ENCODE data around the gene LIN28B.
"Not testable (repeated sequence)": the region's sequence is repeated elsewhere in the genome, so short reads cannot be mapped to it uniquely, and the experiment has no call there.

The LIN28B gene

DNA sequence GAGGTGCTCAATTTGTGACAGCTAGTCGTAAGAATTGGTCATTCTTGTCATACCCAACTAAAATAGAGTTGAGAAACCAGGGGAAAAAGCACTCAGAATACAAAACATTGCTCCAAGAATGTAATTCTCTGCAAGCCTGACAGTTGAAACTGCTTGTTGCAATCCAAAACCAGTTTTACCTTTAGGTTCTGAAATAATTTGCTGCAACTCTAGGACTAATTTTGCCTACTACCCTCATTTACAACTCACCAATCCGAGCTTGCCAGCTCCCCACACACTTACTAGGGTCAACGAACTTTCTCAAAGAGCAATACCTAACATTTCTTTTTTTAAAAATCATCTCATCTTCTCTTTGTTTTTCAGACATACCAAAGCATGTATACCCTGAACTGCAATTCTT, 29.7 kb downstream of the LIN28B start:
- Histone ChIP-seq H3K27me3 (ENCODE audit: insufficient read depth, poor library complexity, severe bottlenecking) (no peaks in the 10 kb centered on the region), H3K4me3 (ENCODE audit: severe bottlenecking) (no peak overlapping the region), H3K27ac (ENCODE audit: poor library complexity, severe bottlenecking) (no peak overlapping the region), H3K9me3 (ENCODE audit: severe bottlenecking) (no peaks in the 10 kb centered on the region), H3K36me3 (ENCODE audit: low read depth) (no peaks in the 10 kb centered on the region), H3K4me1 (ENCODE audit: insufficient read depth, poor library complexity, severe bottlenecking) (no peaks in the 10 kb centered on the region)
- no peak for DNase-seq (ENCODE audit: low spot score)
- TF ChIP-seq, protein P1, sequence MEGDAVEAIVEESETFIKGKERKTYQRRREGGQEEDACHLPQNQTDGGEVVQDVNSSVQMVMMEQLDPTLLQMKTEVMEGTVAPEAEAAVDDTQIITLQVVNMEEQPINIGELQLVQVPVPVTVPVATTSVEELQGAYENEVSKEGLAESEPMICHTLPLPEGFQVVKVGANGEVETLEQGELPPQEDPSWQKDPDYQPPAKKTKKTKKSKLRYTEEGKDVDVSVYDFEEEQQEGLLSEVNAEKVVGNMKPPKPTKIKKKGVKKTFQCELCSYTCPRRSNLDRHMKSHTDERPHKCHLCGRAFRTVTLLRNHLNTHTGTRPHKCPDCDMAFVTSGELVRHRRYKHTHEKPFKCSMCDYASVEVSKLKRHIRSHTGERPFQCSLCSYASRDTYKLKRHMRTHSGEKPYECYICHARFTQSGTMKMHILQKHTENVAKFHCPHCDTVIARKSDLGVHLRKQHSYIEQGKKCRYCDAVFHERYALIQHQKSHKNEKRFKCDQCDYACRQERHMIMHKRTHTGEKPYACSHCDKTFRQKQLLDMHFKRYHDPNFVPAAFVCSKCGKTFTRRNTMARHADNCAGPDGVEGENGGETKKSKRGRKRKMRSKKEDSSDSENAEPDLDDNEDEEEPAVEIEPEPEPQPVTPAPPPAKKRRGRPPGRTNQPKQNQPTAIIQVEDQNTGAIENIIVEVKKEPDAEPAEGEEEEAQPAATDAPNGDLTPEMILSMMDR (IDR thresholded peaks at IDR 0.05; ENCODE audit: poor library complexity, severe bottlenecking), result no peak
- no peak for ATAC-seq (ENCODE audit: low read depth)

DNA sequence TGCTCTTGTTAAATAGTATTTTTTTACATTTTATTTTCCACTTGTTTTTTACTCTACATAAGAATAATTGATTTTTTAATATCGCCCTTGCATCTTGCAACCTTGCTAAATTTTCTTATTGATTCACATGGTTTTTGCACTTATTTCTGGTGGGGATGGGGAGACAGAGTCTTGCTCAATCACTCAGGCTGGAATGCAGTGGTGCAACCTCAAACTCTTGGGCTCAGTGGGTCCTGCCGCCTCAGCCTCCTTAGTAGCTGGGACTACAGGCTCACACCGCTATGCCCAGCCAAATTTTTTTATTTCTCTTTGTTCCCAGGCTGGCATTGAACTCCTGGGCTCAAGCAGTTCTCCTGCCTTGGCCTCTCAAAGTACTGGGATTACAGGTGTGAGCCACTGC, 30.3 kb downstream of the LIN28B start:
- Histone ChIP-seq H3K36me3 (ENCODE audit: low read depth) (no peaks in the 10 kb centered on the region), H3K27me3 (ENCODE audit: insufficient read depth, poor library complexity, severe bottlenecking) (no peaks in the 10 kb centered on the region), H3K27ac (ENCODE audit: poor library complexity, severe bottlenecking) (no peak overlapping the region), H3K4me1 (ENCODE audit: insufficient read depth, poor library complexity, severe bottlenecking) (no peaks in the 10 kb centered on the region), H3K4me3 (ENCODE audit: severe bottlenecking) (no peak overlapping the region), H3K9me3 (ENCODE audit: severe bottlenecking) (no peaks in the 10 kb centered on the region)
- ATAC-seq (ENCODE audit: low read depth) (no peak), DNase-seq (ENCODE audit: low spot score) (no peak)
- TF ChIP-seq, protein P1 (IDR thresholded peaks at IDR 0.05; ENCODE audit: poor library complexity, severe bottlenecking), result no peak

GRCh38 chr6:104990085-104990484, 33.2 kb downstream of the LIN28B start:
- Histone ChIP-seq H3K4me3 (ENCODE audit: severe bottlenecking) (no peak overlapping the region), H3K4me1 (ENCODE audit: insufficient read depth, poor library complexity, severe bottlenecking) (no peaks in the 10 kb centered on the region), H3K36me3 (ENCODE audit: low read depth) (no peaks in the 10 kb centered on the region), H3K27ac (ENCODE audit: poor library complexity, severe bottlenecking) (no peak overlapping the region), H3K27me3 (ENCODE audit: insufficient read depth, poor library complexity, severe bottlenecking) (no peaks in the 10 kb centered on the region), H3K9me3 (ENCODE audit: severe bottlenecking) (no peaks in the 10 kb centered on the region)
- no peak for DNase-seq (ENCODE audit: low spot score)
- TF ChIP-seq, protein P1 (IDR thresholded peaks at IDR 0.05; ENCODE audit: poor library complexity, severe bottlenecking), result no peak
- ATAC-seq (ENCODE audit: low read depth), result no peak

DNA sequence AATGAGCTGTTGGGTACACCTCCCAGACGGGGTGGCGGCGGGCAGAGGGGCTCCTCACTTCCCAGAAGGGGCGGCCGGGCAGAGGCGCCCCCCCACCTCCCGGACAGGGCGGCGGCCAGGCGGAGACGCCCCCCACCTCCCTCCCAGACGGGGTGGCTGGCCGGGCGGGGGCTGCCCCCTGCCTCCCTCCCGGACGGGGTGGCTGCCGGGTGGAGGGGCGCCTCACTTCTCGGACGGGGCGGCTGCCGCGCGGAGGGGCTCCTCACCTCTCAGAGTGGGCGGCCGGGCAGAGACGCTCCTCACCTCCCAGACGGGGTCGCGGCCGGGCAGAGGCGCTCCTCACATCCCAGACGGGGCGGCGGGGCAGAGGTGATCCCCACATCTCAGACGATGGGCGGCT, 34.2 kb downstream of the LIN28B start:
- not testable (repeated sequence) for H3K4me1 ChIP-seq (ENCODE audit: insufficient read depth, poor library complexity, severe bottlenecking); DNase-seq (ENCODE audit: low spot score); H3K27me3 ChIP-seq (ENCODE audit: insufficient read depth, poor library complexity, severe bottlenecking); H3K36me3 ChIP-seq (ENCODE audit: low read depth); H3K9me3 ChIP-seq (ENCODE audit: severe bottlenecking); H3K27ac ChIP-seq (ENCODE audit: poor library complexity, severe bottlenecking); ATAC-seq (ENCODE audit: low read depth); H3K4me3 ChIP-seq (ENCODE audit: severe bottlenecking)

- not testable (repeated sequence) for H3K27ac ChIP-seq (ENCODE audit: poor library complexity, severe bottlenecking); H3K9me3 ChIP-seq (ENCODE audit: severe bottlenecking); H3K4me3 ChIP-seq (ENCODE audit: severe bottlenecking); H3K36me3 ChIP-seq (ENCODE audit: low read depth); ATAC-seq (ENCODE audit: low read depth); DNase-seq (ENCODE audit: low spot score); H3K4me1 ChIP-seq (ENCODE audit: insufficient read depth, poor library complexity, severe bottlenecking); H3K27me3 ChIP-seq (ENCODE audit: insufficient read depth, poor library complexity, severe bottlenecking)
These were observed 36.7 kb downstream of the LIN28B start for GRCh38 chr6:104993576-104993975.

DNA sequence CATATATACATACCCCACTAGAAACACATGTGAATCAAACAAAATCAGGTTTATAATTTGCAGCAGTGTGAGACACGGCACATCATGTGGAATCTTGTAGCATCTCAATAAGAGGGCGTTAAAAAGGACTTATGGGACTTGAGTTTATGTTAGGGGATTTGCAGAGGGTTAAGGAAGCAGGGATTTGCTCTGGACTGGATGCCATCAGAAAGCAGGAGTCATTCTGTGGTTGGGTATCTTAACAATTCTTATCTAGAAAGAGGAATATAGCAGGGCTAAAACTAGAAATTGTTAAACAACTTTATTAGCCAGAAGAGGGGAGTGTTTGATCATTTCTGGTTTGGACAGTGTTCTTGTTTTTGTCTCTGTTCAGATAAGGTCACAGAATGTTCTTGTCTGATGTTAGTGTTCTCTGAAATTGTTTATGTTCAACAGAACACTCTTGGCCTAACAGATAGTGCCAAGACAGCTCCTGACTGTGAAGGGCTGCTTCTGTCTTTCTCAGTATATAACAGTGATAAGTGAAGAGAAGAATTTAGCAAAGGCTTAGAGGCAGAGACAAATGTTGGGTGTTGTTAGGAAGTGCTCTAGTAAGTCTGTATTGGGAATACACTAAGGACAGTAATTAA, 39.2 kb downstream of the LIN28B start:
- DNase-seq (ENCODE audit: low spot score) (no peak), ATAC-seq (ENCODE audit: low read depth) (0 out of 3 replicates have a peak, but pooled peaks have one; percentile 41)
- Histone ChIP-seq H3K4me1 (ENCODE audit: insufficient read depth, poor library complexity, severe bottlenecking) (no peaks in the 10 kb centered on the region), H3K4me3 (ENCODE audit: severe bottlenecking) (no peak overlapping the region), H3K27me3 (ENCODE audit: insufficient read depth, poor library complexity, severe bottlenecking) (no peaks in the 10 kb centered on the region), H3K9me3 (ENCODE audit: severe bottlenecking) (no peaks in the 10 kb centered on the region), H3K27ac (ENCODE audit: poor library complexity, severe bottlenecking) (no peak overlapping the region), H3K36me3 (ENCODE audit: low read depth) (no peaks in the 10 kb centered on the region)
- TF ChIP-seq, protein P1 (IDR thresholded peaks at IDR 0.05; ENCODE audit: poor library complexity, severe bottlenecking), result peak; percentile 42

All from RWPE2 (cell line).